Hematopoietic multipotent progenitor cell treated with erythropoietin and hydrocortisone succinate and interleukin-3 and kit ligand, for 15 days (in vitro differentiated cells): Measurements from ENCODE around the gene MEIOB.
"Not testable (repeated sequence)": the region's sequence is repeated elsewhere in the genome, so short reads cannot be mapped to it uniquely, and the experiment has no call there.

Experiments used
- DNase-seq: peaks from one replicate; pipeline ENCODE4 v3.0.0-alpha.2; 2015; ENCODE audit warnings: low spot score

MEIOB gene

GRCh38 chr16:1907226-1907860 is 35.4 kb upstream of the MEIOB start:
- DNase-seq = no peak

- DNase-seq = no peak
Observed at GRCh38 chr16:1906846-1907165, 34.8 kb upstream of the MEIOB start.

- no peak for DNase-seq
Observed at GRCh38 chr16:1906055-1906845, 34.3 kb upstream of the MEIOB start.

GRCh38 chr16:1903845-1904840 is 32.2 kb upstream of the MEIOB start:
- DNase-seq = no peak

- no peak for DNase-seq
Observed at GRCh38 chr16:1903220-1903574, 31.2 kb upstream of the MEIOB start.

- no peak for DNase-seq
Observed at GRCh38 chr16:1902547-1903219, 30.7 kb upstream of the MEIOB start.

- DNase-seq = no peak
Observed at GRCh38 chr16:1900452-1900774, 28.4 kb upstream of the MEIOB start.

GRCh38 chr16:1899641-1900451 is 27.9 kb upstream of the MEIOB start:
- no peak for DNase-seq

GRCh38 chr16:1897692-1898091 is 25.7 kb upstream of the MEIOB start:
- DNase-seq = not testable (repeated sequence)

- no peak for DNase-seq
Observed at GRCh38 chr16:1895949-1896675, 24.1 kb upstream of the MEIOB start.

GRCh38 chr16:1895068-1895467 is 23.1 kb upstream of the MEIOB start:
- no peak for DNase-seq

GRCh38 chr16:1890708-1891050 is 18.7 kb upstream of the MEIOB start:
- no peak for DNase-seq

GRCh38 chr16:1890024-1890707 is 18.2 kb upstream of the MEIOB start:
- DNase-seq = no peak

GRCh38 chr16:1887711-1888354 is 15.9 kb upstream of the MEIOB start:
- DNase-seq = no peak

GRCh38 chr16:1884889-1885288 is 12.9 kb upstream of the MEIOB start:
- DNase-seq = no peak

- DNase-seq = no peak
Observed at GRCh38 chr16:1884155-1884760, 12.3 kb upstream of the MEIOB start.

- DNase-seq = not testable (repeated sequence)
Observed at GRCh38 chr16:1881172-1881571, 9.2 kb upstream of the MEIOB start.

GRCh38 chr16:1879477-1879876 is 7.5 kb upstream of the MEIOB start:
- DNase-seq = no peak

- DNase-seq = no peak
Observed at GRCh38 chr16:1878256-1878655, 6.3 kb upstream of the MEIOB start.
